Spleen (tissue), 11 donors: ENCODE data around the gene IQSEC1. TPM values are rescaled to one million over a fixed set of nuclear protein-coding genes. Genes with fewer than 3 reads are reported as not detected.

Source experiments
- DNase-seq: peaks from one replicate; pipeline ENCODE4 v3.0.0-alpha.2; 2020
- H3K27ac ChIP-seq, 8 donors: fragments of 200-600 bp; sonication (generic) in 7 of 8; 1 replicate in 4 of 8; 2 replicates in 4 of 8; pipeline versions ENCODE4 v1.5.0 to v1.8.0; 2016 to 2021; ENCODE audit warnings: inconsistent platforms in 4 of 8, mild to moderate bottlenecking in 4 of 8, moderate library complexity in 1 of 8
- H3K27me3 ChIP-seq, 7 donors: fragments of 200-600 bp; sonication (generic) in 6 of 7; replicated peaks in 1 of 7; 1 replicate in 4 of 7; 2 replicates in 3 of 7; pipeline versions ENCODE4 v1.5.0 to v1.8.0; 2016 to 2021; ENCODE audit warnings: inconsistent platforms in 3 of 7, mild to moderate bottlenecking in 1 of 7
- H3K36me3 ChIP-seq, 6 donors: fragments of 200-600 bp; sonication (generic) in 5 of 6; 1 replicate in 4 of 6; 2 replicates in 2 of 6; pipeline versions ENCODE4 v1.5.0 to v1.8.0; 2016 to 2021; ENCODE audit warnings: inconsistent platforms in 2 of 6
- H3K4me1 ChIP-seq, 6 donors: fragments of 200-600 bp; sonication (generic) in 5 of 6; 1 replicate in 3 of 6; 2 replicates in 3 of 6; pipeline versions ENCODE4 v1.5.0 to v1.8.0; 2016 to 2021; ENCODE audit warnings: inconsistent platforms in 3 of 6
- H3K4me3 ChIP-seq, 8 donors: fragments of 200-600 bp; sonication (generic) in 7 of 8; 1 replicate in 4 of 8; 2 replicates in 4 of 8; pipeline versions ENCODE4 v1.5.0 to v1.8.0; 2016 to 2021; ENCODE audit warnings: inconsistent platforms in 4 of 8, mild to moderate bottlenecking in 4 of 8, moderate library complexity in 2 of 8
- H3K9me3 ChIP-seq, 8 donors: fragments of 200-600 bp; sonication (generic) in 7 of 8; 1 replicate in 4 of 8; 2 replicates in 4 of 8; pipeline versions ENCODE4 v1.5.0 to v1.8.0; 2016 to 2021; ENCODE audit warnings: inconsistent platforms in 4 of 8
- CTCF ChIP-seq, 11 experiments: fragments of 200-600 bp in 7 of 11; fragments of 450-650 bp in 4 of 11; sonication (generic) in 4 of 11; IDR thresholded peaks in 8 of 11; conservative IDR thresholded peaks in 3 of 11; 1 replicate in 7 of 11; 2 replicates in 4 of 11; pipeline versions ENCODE4 v1.4.0 to v1.8.0; 2016 to 2021; ENCODE audit warnings: antibody characterized with exemption in 11 of 11, inconsistent platforms in 4 of 11, mild to moderate bottlenecking in 1 of 11
- POLR2A ChIP-seq, 3 donors: fragments of 450-650 bp; IDR thresholded peaks; one replicate each; pipeline ENCODE4 v1.5.1; 2017; ENCODE audit warnings: antibody characterized with exemption in 3 of 3, mild to moderate bottlenecking in 1 of 3
- POLR2AphosphoS5 ChIP-seq, 3 donors: sonication (generic); formaldehyde crosslinking; IDR thresholded peaks; one replicate each; pipeline ENCODE4 v1.5.1; 2017; ENCODE audit warnings: antibody characterized with exemption in 3 of 3
- WGBS, 5 donors: extraction: QIAGEN DNeasy Blood & Tissue Kit in 3 of 5; methylation state at CpG; one replicate each; pipeline versions ENCODE4 v1.1.5 to v1.1.7; 2013 to 2018; 5-methylcytosine and 5-hydroxymethylcytosine counted together
- intact Hi-C: fragments of 100-400 bp; cut with DNase I; formaldehyde crosslinking; loops from one replicate; pipeline ENCODE4 v1.15.0; 2023; ENCODE audit warnings: low total_unique reads
- polyA plus RNA-seq, 3 donors: library from polyadenylated mRNA; stranded (reverse); fragments of 200-250 nt; gene quantifications; one replicate each; pipeline ENCODE4 v1.2.1, GENCODE V29; 2013
- total RNA-seq, 7 donors: library from RNA; depleted of rRNA in 3 of 7; stranded (reverse); fragments of >200 nt in 3 of 7; fragmentation: NEBNext Ultra II Directional in 4 of 7; extraction: Animal tissue kit (Norgen Biotek cat#: 25700) in 4 of 7; gene quantifications; one replicate each; pipeline versions ENCODE4 v1.1.0 to v1.2.1, GENCODE V29; 2016 to 2021
- donor health status: healthy with polysubstance abuse.
- donor health status: DM: no; HTN: no; CAD: no; lungs with moderate emphysema.
- donor health status: DM: no; HTN: no; CAD: no.
- donor health status: Bipolar disorder and iron deficiency.
- donor health status: healthy.
- donor health status: DM: no; HTN: no; CAD: no.
- donor health status: DM: yes; HTN: yes; CAD: no.

IQSEC1 gene
- total and polyA plus RNA-seq, 10 donors: 23.0 to 170 (median 116) TPM

GRCh38 chr3:12934431-12934830, 138.8 kb downstream of the IQSEC1 start:
- Histone ChIP-seq H3K36me3 (peaks cover 0 to 100% (median 92%) of the 10 kb centered on the region in 6 donors), H3K4me1 (peaks cover 7 to 81% (median 42%) of the 10 kb centered on the region in 6 donors), H3K4me3 (no peak overlapping the region), H3K9me3 (no peaks in the 10 kb centered on the region), H3K27ac (peak overlapping the region in 2 of 8 donors; percentile 36 to 42), H3K27me3 (no peaks in the 10 kb centered on the region)
- intact Hi-C loops: no loop called here
- TF ChIP-seq POLR2AphosphoS5 (IDR thresholded peaks at IDR 0.05) (no peak), CTCF (IDR thresholded peaks at IDR 0.05 in 8 of 11, conservative IDR thresholded peaks at IDR 0.05 in 3 of 11) (no peak), POLR2A (IDR thresholded peaks at IDR 0.05) (no peak)
- DNase-seq: no peak
- 54 to 62% (median 57%) methylated on average over 6 to 8 of the region's 8 CpGs for WGBS, 5 donors

GRCh38 chr3:12933901-12934300, 139.3 kb downstream of the IQSEC1 start:
- H3K4me3 ChIP-seq: no peak overlapping the region
- TF ChIP-seq POLR2AphosphoS5 (IDR thresholded peaks at IDR 0.05) (peak in 1 of 3 donors; percentile 17), POLR2A (IDR thresholded peaks at IDR 0.05) (no peak), CTCF (IDR thresholded peaks at IDR 0.05 in 8 of 11, conservative IDR thresholded peaks at IDR 0.05 in 3 of 11) (no peak)
- peaks cover 0 to 100% (median 92%) of the 10 kb centered on the region in 6 donors for H3K36me3 ChIP-seq
- peak overlapping the region in 2 of 8 donors; percentile 36 to 42 for H3K27ac ChIP-seq
- intact Hi-C loops: no loop called here
- peaks cover 7 to 81% (median 38%) of the 10 kb centered on the region in 6 donors for H3K4me1 ChIP-seq
- WGBS, 5 donors: 92 to 97% (median 94%) methylated on average over 4 to 7 of the region's 7 CpGs
- no peak for DNase-seq
- no peaks in the 10 kb centered on the region for H3K27me3 ChIP-seq
- H3K9me3 ChIP-seq: no peaks in the 10 kb centered on the region

- peaks cover 7 to 82% (median 33%) of the 10 kb centered on the region in 6 donors for H3K4me1 ChIP-seq
- DNase-seq: no peak
- no peak for TF ChIP-seq CTCF (IDR thresholded peaks at IDR 0.05 in 8 of 11, conservative IDR thresholded peaks at IDR 0.05 in 3 of 11)
- TF ChIP-seq POLR2AphosphoS5 (IDR thresholded peaks at IDR 0.05): peak in 1 of 3 donors; percentile 24
- peak overlapping the region in 1 of 8 donors; percentile 27 for H3K27ac ChIP-seq
- H3K4me3 ChIP-seq: no peak overlapping the region
- 87 to 92% (median 89%) methylated on average over 12 to 13 of the region's 13 CpGs for WGBS, 5 donors
- H3K36me3 ChIP-seq: peaks cover 0 to 100% (median 88%) of the 10 kb centered on the region in 6 donors
- H3K9me3 ChIP-seq: no peaks in the 10 kb centered on the region
- intact Hi-C loops: no loop called here
- no peaks in the 10 kb centered on the region for H3K27me3 ChIP-seq
These were observed 140.5 kb downstream of the IQSEC1 start for GRCh38 chr3:12932754-12933153.

GRCh38 chr3:12932347-12932746, 140.9 kb downstream of the IQSEC1 start:
- Histone ChIP-seq H3K36me3 (peaks cover 0 to 100% (median 86%) of the 10 kb centered on the region in 6 donors), H3K4me3 (no peak overlapping the region), H3K9me3 (no peaks in the 10 kb centered on the region), H3K4me1 (peaks cover 7 to 86% (median 32%) of the 10 kb centered on the region in 6 donors), H3K27ac (peak overlapping the region in 1 of 8 donors; percentile 27), H3K27me3 (no peaks in the 10 kb centered on the region)
- peak in 1 of 3 donors; percentile 6 for TF ChIP-seq POLR2AphosphoS5 (IDR thresholded peaks at IDR 0.05)
- no peak for TF ChIP-seq CTCF (IDR thresholded peaks at IDR 0.05 in 8 of 11, conservative IDR thresholded peaks at IDR 0.05 in 3 of 11)
- WGBS, 5 donors: 83 to 95% (median 91%) methylated on average over 10 of the region's 10 CpGs
- intact Hi-C loops: no loop called here
- no peak for DNase-seq
